H1 (cell line): ENCODE results near the gene UGT2B15. TPM values are rescaled to one million over a fixed set of nuclear protein-coding genes. Genes with fewer than 3 reads are reported as not detected.

Source experiments
- CTCF ChIA-PET: fragments of 300-600 bp; sonication (Branson Sonifier 250); formaldehyde crosslinking; loops from one replicate; lab custom pipeline; 2021; ENCODE audit not compliant: partially characterized antibody; lab: Charles Lee
- POLR2A ChIA-PET: fragments of 300-600 bp; sonication (Branson Sonifier 250); formaldehyde crosslinking; loops from one replicate; lab custom pipeline; 2021; ENCODE audit warnings: inconsistent platforms; ENCODE audit not compliant: partially characterized antibody; lab: Charles Lee
- DNase-seq, 2 experiments: peaks; one replicate each; pipeline versions ENCODE4 v3.0.0 to v3.0.0-alpha.2; 2010 to 2022; ENCODE audit warnings: low spot score in 2 of 2, low read depth in 1 of 2, mixed read lengths in 1 of 2
- FAIRE-seq: peaks from 2 replicates; lab custom pipeline; 2011; peaks lifted over from hg19 to GRCh38; lab: Jason Lieb, UNC
- H2AFZ ChIP-seq: 2 replicates; pipeline ENCODE4 v1.8.1; 2012; ENCODE audit warnings: low read length, inconsistent platforms
- H2AK5ac ChIP-seq: 2 replicates; pipeline ENCODE4 v1.6.1; 2013; ENCODE audit warnings: low read depth, low read length
- H2BK120ac ChIP-seq: replicated peaks from 2 replicates; pipeline ENCODE3; 2013; ENCODE audit warnings: low read depth, low read length, inconsistent platforms
- H2BK12ac ChIP-seq: 2 replicates; pipeline ENCODE4 v1.6.1; 2013; ENCODE audit warnings: low read depth, low read length
- H2BK15ac ChIP-seq: 2 replicates; pipeline ENCODE4 v1.6.1; 2013; ENCODE audit warnings: low read length
- H2BK20ac ChIP-seq: 2 replicates; pipeline ENCODE4 v1.6.1; 2013; ENCODE audit warnings: low read length
- H2BK5ac ChIP-seq: 2 replicates; pipeline ENCODE4 v1.6.1; 2013; ENCODE audit warnings: low read depth, low read length
- H3K14ac ChIP-seq: 2 replicates; pipeline ENCODE4 v1.6.1; 2013; ENCODE audit warnings: inconsistent platforms; ENCODE audit not compliant: insufficient read length
- H3K18ac ChIP-seq: 2 replicates; pipeline ENCODE4 v1.6.1; 2013; ENCODE audit warnings: low read length; ENCODE audit errors: extremely low read depth
- H3K23ac ChIP-seq: 2 replicates; pipeline ENCODE4 v1.6.1; 2013; ENCODE audit warnings: inconsistent platforms; ENCODE audit not compliant: insufficient read length
- H3K23me2 ChIP-seq: 2 replicates; pipeline ENCODE4 v1.6.1; 2013; ENCODE audit warnings: low read depth, low read length
- H3K27ac ChIP-seq: 2 replicates; pipeline ENCODE4 v1.6.1; 2011; ENCODE audit warnings: low read depth, low read length, inconsistent platforms
- H3K27me3 ChIP-seq, 4 experiments: replicated peaks in 1 of 4; 1 replicate in 1 of 4; 2 replicates in 3 of 4; pipeline versions ENCODE4 v1.6.1 to v1.8.1; 2011 to 2013; ENCODE audit warnings: low read length in 3 of 4, mild to moderate bottlenecking in 3 of 4, inconsistent platforms in 2 of 4, mixed read lengths in 2 of 4, moderate library complexity in 1 of 4; ENCODE audit not compliant: control insufficient read depth in 3 of 4, insufficient read depth in 3 of 4; ENCODE audit errors: extremely low read depth in 1 of 4
- H3K36me3 ChIP-seq, 4 experiments: 2 replicates each; pipeline versions ENCODE4 v1.6.1 to v1.8.1; 2011 to 2013; ENCODE audit warnings: mild to moderate bottlenecking in 4 of 4, low read length in 3 of 4, moderate library complexity in 2 of 4, control low read depth in 1 of 4, inconsistent platforms in 1 of 4; ENCODE audit not compliant: insufficient read depth in 4 of 4, control insufficient read depth in 2 of 4
- H3K4ac ChIP-seq: replicated peaks from 2 replicates; pipeline ENCODE3; 2013; ENCODE audit warnings: low read length, low read depth, mixed read lengths, inconsistent platforms; ENCODE audit not compliant: insufficient read length
- H3K4me1 ChIP-seq, 4 experiments: replicated peaks in 1 of 4; 1 replicate in 1 of 4; 2 replicates in 3 of 4; pipeline versions ENCODE4 v1.6.1 to v1.8.1; 2011 to 2013; ENCODE audit warnings: low read length in 3 of 4, inconsistent platforms in 2 of 4, mixed read lengths in 1 of 4; ENCODE audit not compliant: insufficient read depth in 4 of 4, control insufficient read depth in 3 of 4
- H3K4me2 ChIP-seq, 2 experiments: 2 replicates each; pipeline versions ENCODE4 v1.6.1 to v1.8.1; 2011 to 2013; ENCODE audit warnings: low read depth in 2 of 2, low read length in 2 of 2, control low read depth in 1 of 2, inconsistent platforms in 1 of 2, mild to moderate bottlenecking in 1 of 2; ENCODE audit not compliant: insufficient read depth in 1 of 2
- H3K4me3 ChIP-seq, 4 experiments: fragments of 200-600, 300-600 bp in 1 of 4; sonication (generic), shearing (Covaris generic), sonication (Bioruptor Twin) in 1 of 4; 2 replicates each; pipeline versions ENCODE4 v1.5.1 to v1.8.1; 2011 to 2016; ENCODE audit warnings: low read length in 4 of 4, low read depth in 3 of 4, control low read depth in 2 of 4, inconsistent platforms in 2 of 4, mild to moderate bottlenecking in 2 of 4, mixed read lengths in 1 of 4, moderate library complexity in 1 of 4; ENCODE audit not compliant: insufficient read depth in 2 of 4; ENCODE audit errors: extremely low read depth in 1 of 4
- H3K56ac ChIP-seq: replicated peaks from 2 replicates; pipeline ENCODE3; 2013; ENCODE audit warnings: low read depth, mild to moderate bottlenecking, mixed read lengths, low read length, inconsistent platforms; ENCODE audit not compliant: insufficient read length
- H3K79me1 ChIP-seq: 2 replicates; pipeline ENCODE4 v1.6.1; 2013; ENCODE audit warnings: low read depth, low read length, control low read depth
- H3K79me2 ChIP-seq, 2 experiments: 2 replicates each; pipeline versions ENCODE4 v1.6.1 to v1.8.1; 2012 to 2013; ENCODE audit warnings: low read length in 2 of 2, mild to moderate bottlenecking in 2 of 2, inconsistent platforms in 1 of 2; ENCODE audit not compliant: insufficient read depth in 2 of 2, control insufficient read depth in 1 of 2
- H3K9ac ChIP-seq, 4 experiments: replicated peaks in 1 of 4; 1 replicate in 1 of 4; 2 replicates in 3 of 4; pipeline versions ENCODE4 v1.6.1 to v1.8.1; 2011 to 2013; ENCODE audit warnings: low read depth in 3 of 4, low read length in 3 of 4, control low read depth in 2 of 4, mild to moderate bottlenecking in 2 of 4, moderate library complexity in 2 of 4, inconsistent platforms in 1 of 4; ENCODE audit errors: extremely low read depth in 1 of 4
- H3K9me3 ChIP-seq, 2 experiments: 2 replicates each; pipeline versions ENCODE4 v1.6.1 to v1.8.1; 2012 to 2013; ENCODE audit warnings: mild to moderate bottlenecking in 2 of 2, moderate library complexity in 2 of 2, control low read depth in 1 of 2, inconsistent platforms in 1 of 2, low read depth in 1 of 2, low read length in 1 of 2, mixed read lengths in 1 of 2; ENCODE audit not compliant: insufficient read depth in 2 of 2
- H4K20me1 ChIP-seq, 2 experiments: replicated peaks in 1 of 2; 2 replicates each; pipeline versions ENCODE3 to v1.8.1; 2011 to 2013; ENCODE audit warnings: inconsistent platforms in 2 of 2, low read length in 2 of 2, mild to moderate bottlenecking in 1 of 2; ENCODE audit not compliant: insufficient read depth in 2 of 2, control insufficient read depth in 1 of 2
- H4K5ac ChIP-seq: 2 replicates; pipeline ENCODE4 v1.6.1; 2013; ENCODE audit warnings: low read length, low read depth, mixed read lengths, inconsistent platforms; ENCODE audit not compliant: insufficient read length
- H4K8ac ChIP-seq: 2 replicates; pipeline ENCODE4 v1.8.0; 2013; ENCODE audit warnings: mild to moderate bottlenecking, moderate library complexity, low read length, inconsistent platforms; ENCODE audit not compliant: insufficient read depth; ENCODE audit errors: extremely low read depth
- H4K91ac ChIP-seq: replicated peaks from 2 replicates; pipeline ENCODE3; 2013; ENCODE audit warnings: low read length, mixed read lengths, inconsistent platforms; ENCODE audit not compliant: insufficient read length
- ATF3 ChIP-seq: IDR thresholded peaks from 2 replicates; pipeline ENCODE4 v1.6.1; 2011; ENCODE audit warnings: low read depth, mild to moderate bottlenecking, low read length; ENCODE audit not compliant: insufficient read depth
- BRCA1 ChIP-seq: IDR thresholded peaks from 2 replicates; pipeline ENCODE4 v1.6.1; 2012; ENCODE audit warnings: low read depth, low read length, improper control_type of control experiment
- CBX5 ChIP-seq: fragments of 300-800, 300-1000 bp; sonication (generic); IDR thresholded peaks from 2 replicates; pipeline ENCODE4 v1.7.1; 2016; ENCODE audit warnings: antibody characterized with exemption, low read length, low read depth
- EZH2 ChIP-seq: fragments of 200-600 bp; sonication (generic); IDR thresholded peaks from 2 replicates; pipeline ENCODE4 v1.7.1; 2012; ENCODE audit warnings: low read depth, mild to moderate bottlenecking, moderate library complexity, low read length, inconsistent platforms; ENCODE audit not compliant: severe bottlenecking
- HDAC2 ChIP-seq, 2 experiments: fragments of 300-600 bp in 1 of 2; sonication (generic) in 1 of 2; IDR thresholded peaks; 2 replicates each; pipeline ENCODE4 v1.6.1; 2011 to 2012; ENCODE audit warnings: low read depth in 2 of 2, low read length in 2 of 2, mild to moderate bottlenecking in 2 of 2, moderate library complexity in 2 of 2, borderline replicate concordance in 1 of 2, inconsistent platforms in 1 of 2
- KDM4A ChIP-seq: IDR thresholded peaks from one replicate; pipeline ENCODE4 v1.7.1; 2012; ENCODE audit warnings: low read depth, mild to moderate bottlenecking, moderate library complexity, low read length, inconsistent platforms; ENCODE audit not compliant: severe bottlenecking
- MAX ChIP-seq: IDR thresholded peaks from 2 replicates; pipeline ENCODE4 v1.6.1; 2012; ENCODE audit warnings: inconsistent platforms
- RXRA ChIP-seq: IDR thresholded peaks from 2 replicates; pipeline ENCODE4 v1.6.1; 2011; ENCODE audit warnings: low read depth, mild to moderate bottlenecking, low read length, moderate library complexity; ENCODE audit not compliant: insufficient read depth
- SIX5 ChIP-seq: IDR thresholded peaks from 2 replicates; pipeline ENCODE4 v1.6.1; 2011; ENCODE audit warnings: mild to moderate bottlenecking, low read depth, low read length
- SP1 ChIP-seq: IDR thresholded peaks from 2 replicates; pipeline ENCODE4 v1.6.1; 2011; ENCODE audit warnings: low read depth, low read length
- SP2 ChIP-seq: IDR thresholded peaks from 2 replicates; pipeline ENCODE4 v1.6.1; 2012; ENCODE audit warnings: mild to moderate bottlenecking, low read length, inconsistent platforms
- USF2 ChIP-seq: IDR thresholded peaks from 2 replicates; pipeline ENCODE4 v1.6.1; 2011; ENCODE audit warnings: low read length, improper control_type of control experiment
- ZNF274 ChIP-seq: IDR thresholded peaks from 2 replicates; pipeline ENCODE4 v1.7.0; 2012; ENCODE audit warnings: low read length, borderline replicate concordance; ENCODE audit errors: extremely low read depth
- WGBS, 2 experiments: shearing (Covaris generic) in 1 of 2; methylation state at CpG; one replicate each; pipeline versions ENCODE4 v1.1.6 to v1.1.7; 2013 to 2015; ENCODE audit warnings: low lambda C conversion rate in 2 of 2, mixed read lengths in 2 of 2, inconsistent platforms in 1 of 2, low coverage in 1 of 2, missing lambda C conversion rate in 1 of 2; ENCODE audit not compliant: insufficient replicate concordance in 2 of 2, insufficient coverage in 1 of 2, insufficient read length in 1 of 2; ENCODE audit errors: extremely low coverage in 1 of 2, missing lambda C conversion rate in 1 of 2; 5-methylcytosine and 5-hydroxymethylcytosine counted together
- polyA plus RNA-seq, 7 experiments: library from polyadenylated mRNA; depleted of rRNA in 3 of 7; stranded (reverse) in 5 of 7; unstranded in 2 of 7; fragments of >200 nt in 5 of 7; fragments of 200-250 nt in 2 of 7; gene quantifications; 1 replicate in 5 of 7; 2 replicates in 1 of 7; 4 replicates in 1 of 7; pipeline versions ENCODE4 v1.2.1 to v1.2.3, GENCODE V29; 2011 to 2013; ENCODE audit warnings: missing spikeins in 2 of 7, mixed read lengths in 2 of 7
- total RNA-seq: library from RNA; stranded (reverse); fragmentation: NEBNext Ultra II Directional; extraction: Animal tissue kit (Norgen Biotek cat#: 25700); gene quantifications from 2 replicates; pipeline ENCODE4 v1.2.1, GENCODE V29; 2021

Gene UGT2B15
- total and polyA plus RNA-seq, 2 of the 8 experiments (the other 6 are each of a cell fraction or from before 2014, with no cell fraction given): not detected

GRCh38 chr4:68691186-68691585, 20.7 kb upstream of the UGT2B15 start:
- no peak for DNase-seq
- no peak overlapping the region for H3K4me3 ChIP-seq
- no peak overlapping the region for H3K9ac ChIP-seq
- no peaks in the 10 kb centered on the region; a peak in 1 of 8 replicates for H3K36me3 ChIP-seq
- H3K4ac ChIP-seq: no peak overlapping the region
- no peaks in the 10 kb centered on the region for H4K20me1 ChIP-seq
- H3K23me2 ChIP-seq: no peaks in the 10 kb centered on the region
- H4K8ac ChIP-seq: no peak overlapping the region
- H4K5ac ChIP-seq: no peak overlapping the region
- no peak overlapping the region for H2BK120ac ChIP-seq
- 90% methylated on average over 3 of the region's 3 CpGs; no CpG with 5 or more reads in 1 of the 2 experiments for WGBS, 2 experiments
- no peak overlapping the region for H2BK5ac ChIP-seq
- ChIA-PET CTCF (no interaction called here), POLR2A (no interaction called here)
- no peak overlapping the region for H3K27ac ChIP-seq
- no peaks in the 10 kb centered on the region for H3K79me2 ChIP-seq
- no peak overlapping the region for H3K14ac ChIP-seq
- H3K4me2 ChIP-seq: no peak overlapping the region
- no peaks in the 10 kb centered on the region for H3K4me1 ChIP-seq
- H3K18ac ChIP-seq: no peak overlapping the region
- no peak overlapping the region for H3K56ac ChIP-seq
- FAIRE-seq: no peak
- no peaks in the 10 kb centered on the region for H3K79me1 ChIP-seq
- TF ChIP-seq CBX5: no peak
- TF ChIP-seq HDAC2 (IDR thresholded peaks at IDR 0.05; ENCODE audit: borderline replicate concordance in 1 of 2, low read depth in 2 of 2, low read length in 2 of 2): no peak
- no peak for TF ChIP-seq EZH2
- TF ChIP-seq SP2: no peak
- TF ChIP-seq SP1: no peak
- no peak for TF ChIP-seq BRCA1
- no peak for TF ChIP-seq USF2
- no peak for TF ChIP-seq ZNF274
- no peak for TF ChIP-seq ATF3
- TF ChIP-seq KDM4A: no peak
- TF ChIP-seq RXRA: no peak
- TF ChIP-seq MAX: no peak
- TF ChIP-seq SIX5: no peak
- no peaks in the 10 kb centered on the region for H3K27me3 ChIP-seq
- H3K23ac ChIP-seq: no peak overlapping the region
- H2AFZ ChIP-seq: no peak overlapping the region
- no peak overlapping the region for H2BK15ac ChIP-seq
- H2BK20ac ChIP-seq: no peak overlapping the region
- H4K91ac ChIP-seq: no peak overlapping the region
- H2BK12ac ChIP-seq: no peak overlapping the region
- H2AK5ac ChIP-seq: no peak overlapping the region
- H3K9me3 ChIP-seq: peaks cover 0 to 11% of the 10 kb centered on the region in 2 experiments; a peak in 2 of 4 replicates
